ENCODE results near the gene PLEKHA5. TPM values are rescaled to one million over a fixed set of nuclear protein-coding genes. Genes with fewer than 3 reads are reported as not detected.

PLEKHA5 gene
- total and polyA plus RNA-seq, 2 experiments from 2014 or later, result 82.8 to 112 TPM

- peaks cover 20% of the 10 kb centered on the region for H3K4me1 Mint-ChIP-seq
- no peaks in the 10 kb centered on the region for H3K27me3 ChIP-seq (ENCODE audit: insufficient read depth)
- TF ChIP-seq EZH2phosphoT487 (IDR thresholded peaks at IDR 0.05; ENCODE audit: unreplicated experiment), result no peak
- no peak for TF ChIP-seq STAT1 (IDR thresholded peaks at IDR 0.05; ENCODE audit: unreplicated experiment)
- TF ChIP-seq ZNF331 (CRISPR knock-in tag; IDR thresholded peaks at IDR 0.05; ENCODE audit: low read depth), result no peak
- no peak for TF ChIP-seq CREB1 (CRISPR knock-in tag; IDR thresholded peaks at IDR 0.05; ENCODE audit: low read depth)
- no peak for TF ChIP-seq ZNF462 (CRISPR knock-in tag; IDR thresholded peaks at IDR 0.05)
- TF ChIP-seq REST (IDR thresholded peaks at IDR 0.05; ENCODE audit: unreplicated experiment), result no peak
- TF ChIP-seq EZH2 (IDR thresholded peaks at IDR 0.05; ENCODE audit: low read depth, unreplicated experiment), result no peak
- TF ChIP-seq JUNB (IDR thresholded peaks at IDR 0.05; ENCODE audit: unreplicated experiment), result no peak
- no peak for TF ChIP-seq CTCF (conservative IDR thresholded peaks at IDR 0.05; ENCODE audit: low read depth in 2 of 2)
- H3F3A ChIP-seq (replicated peaks; ENCODE audit: low read depth), result no peaks in the 10 kb centered on the region
- peaks cover 4% of the 10 kb centered on the region for H3K27me3 Mint-ChIP-seq (ENCODE audit: insufficient read depth, low read depth, poor library complexity)
- H3K4me3 Mint-ChIP-seq, result no peak overlapping the region
- ATAC-seq (no peak), DNase-seq (ENCODE audit: low spot score) (no peak)
- H2AFZ ChIP-seq, result no peak overlapping the region
- no peaks in the 10 kb centered on the region for H3K36me3 Mint-ChIP-seq (ENCODE audit: low read depth)
- H3K4me3 ChIP-seq, result no peak overlapping the region
- no peaks in the 10 kb centered on the region; the same call in none of the 2 replicates for H4K20me1 ChIP-seq (replicated peaks; ENCODE audit: insufficient read depth)
- no peaks in the 10 kb centered on the region for H3K9me2 ChIP-seq (ENCODE audit: insufficient read depth)
- peaks cover 8% of the 10 kb centered on the region; the same call in 1 of the 2 replicates for H3K4me1 ChIP-seq (ENCODE audit: insufficient read depth)
- H3K36me3 ChIP-seq (ENCODE audit: insufficient read depth), result no peaks in the 10 kb centered on the region
- no peak overlapping the region for H3K27ac Mint-ChIP-seq
- peaks cover 92% of the 10 kb centered on the region for H3K79me2 ChIP-seq (replicated peaks; ENCODE audit: insufficient read depth)
- no peaks in the 10 kb centered on the region for H3K9me3 Mint-ChIP-seq
- no peak overlapping the region for H3K27ac ChIP-seq (ENCODE audit: low read depth)
- no peak overlapping the region for H3K4me2 ChIP-seq
These were observed 114.0 kb downstream of the PLEKHA5 start for GRCh38 chr12:19243551-19243950.

All from GM23338 (cell line).